OCI-LY1 (cell line): ENCODE measurements around the gene CNTN1.

ENCODE experiments used
- H2AFZ ChIP-seq: fragments of 200-600 bp; sonication (generic), shearing (Covaris generic); 2 replicates; pipeline ENCODE4 v1.6.0; 2014; ENCODE audit warnings: antibody characterized with exemption, mild to moderate bottlenecking, low read length
- H3F3A ChIP-seq: fragments of 200-600 bp; sonication (generic), shearing (Covaris generic); 2 replicates; pipeline ENCODE4 v1.6.0; 2014; ENCODE audit warnings: mild to moderate bottlenecking, antibody characterized with exemption, low read length, moderate library complexity; ENCODE audit not compliant: insufficient read depth
- H3K27ac ChIP-seq: fragments of 200-600 bp; sonication (generic); 2 replicates; pipeline ENCODE4 v1.5.1; 2014; ENCODE audit warnings: low read length, mixed run types, mild to moderate bottlenecking, low read depth; ENCODE audit not compliant: poor library complexity, severe bottlenecking
- H3K27me3 ChIP-seq: fragments of 200-600 bp; sonication (generic); 2 replicates; pipeline ENCODE4 v1.6.0; 2014; ENCODE audit warnings: antibody characterized with exemption, mild to moderate bottlenecking, low read length, moderate library complexity; ENCODE audit not compliant: insufficient read depth
- H3K36me3 ChIP-seq: fragments of 200-600 bp; sonication (generic); 2 replicates; pipeline ENCODE4 v1.6.1; 2014; ENCODE audit warnings: mild to moderate bottlenecking, antibody characterized with exemption, low read length, moderate library complexity, mixed read lengths; ENCODE audit not compliant: insufficient read depth
- H3K4me1 ChIP-seq: fragments of 200-600 bp; sonication (generic); 2 replicates; pipeline ENCODE4 v1.5.1; 2014; ENCODE audit warnings: mild to moderate bottlenecking, low read length, moderate library complexity; ENCODE audit not compliant: insufficient read depth, severe bottlenecking
- H3K4me2 ChIP-seq: fragments of 200-600 bp; sonication (generic), shearing (Covaris generic); 2 replicates; pipeline ENCODE4 v1.6.1; 2014; ENCODE audit warnings: low read length
- H3K4me3 ChIP-seq: fragments of 200-600 bp; sonication (generic); 2 replicates; pipeline ENCODE4 v1.5.1; 2014; ENCODE audit warnings: low read length, low read depth, mild to moderate bottlenecking, mixed read lengths; ENCODE audit not compliant: poor library complexity, severe bottlenecking
- H3K79me2 ChIP-seq: fragments of 200-600 bp; shearing (Covaris generic); 2 replicates; pipeline ENCODE4 v1.6.1; 2016; ENCODE audit warnings: mixed run types, low read length, mixed read lengths; ENCODE audit not compliant: insufficient read depth
- H3K9ac ChIP-seq: fragments of 200-600 bp; sonication (generic), shearing (Covaris generic); 2 replicates; pipeline ENCODE4 v1.6.1; 2014; ENCODE audit warnings: mild to moderate bottlenecking, low read length, mixed read lengths
- H3K9me2 ChIP-seq: fragments of 200-600 bp; sonication (generic), shearing (Covaris generic); 2 replicates; pipeline ENCODE4 v1.6.1; 2014; ENCODE audit warnings: low read depth, mild to moderate bottlenecking, low read length, mixed read lengths
- H3K9me3 ChIP-seq: fragments of 200-600 bp; shearing (Covaris generic); 2 replicates; pipeline ENCODE4 v1.6.1; 2014; ENCODE audit warnings: low read length, mixed read lengths
- H4K20me1 ChIP-seq: fragments of 200-600 bp; sonication (generic), shearing (Covaris generic); 2 replicates; pipeline ENCODE4 v1.6.0; 2016; ENCODE audit warnings: mild to moderate bottlenecking, low read length; ENCODE audit not compliant: insufficient read depth
- CTCF ChIP-seq: fragments of 200-600 bp; sonication (generic), shearing (Covaris generic); IDR thresholded peaks from 2 replicates; pipeline ENCODE4 v1.5.1; 2017; ENCODE audit warnings: mild to moderate bottlenecking, antibody characterized with exemption, low read length, moderate library complexity, mixed read lengths
- EZH2 ChIP-seq: fragments of 200-600 bp; sonication (generic), shearing (Covaris generic); IDR thresholded peaks from 2 replicates; pipeline ENCODE4 v1.8.0; 2017; ENCODE audit warnings: borderline replicate concordance, mixed run types, mild to moderate bottlenecking, antibody characterized with exemption, low read length, moderate library complexity, mixed read lengths

The CNTN1 gene

GRCh38 chr12:41055875-41056577, 363.8 kb downstream of the CNTN1 start:
- Histone ChIP-seq H3F3A (no peaks in the 10 kb centered on the region), H2AFZ (no peak overlapping the region), H3K4me3 (no peak overlapping the region), H4K20me1 (no peaks in the 10 kb centered on the region), H3K4me1 (no peaks in the 10 kb centered on the region), H3K36me3 (no peaks in the 10 kb centered on the region), H3K9me2 (no peaks in the 10 kb centered on the region), H3K27me3 (no peaks in the 10 kb centered on the region), H3K4me2 (no peak overlapping the region), H3K9me3 (no peaks in the 10 kb centered on the region), H3K9ac (no peak overlapping the region), H3K27ac (no peak overlapping the region), H3K79me2 (no peaks in the 10 kb centered on the region)
- TF ChIP-seq CTCF, result no peak
- no peak for TF ChIP-seq EZH2

- Histone ChIP-seq H3K27ac (no peak overlapping the region), H3K27me3 (no peaks in the 10 kb centered on the region), H3K36me3 (no peaks in the 10 kb centered on the region), H3K9ac (no peak overlapping the region), H3K9me3 (no peaks in the 10 kb centered on the region), H3K4me2 (no peak overlapping the region), H3K4me3 (no peak overlapping the region), H4K20me1 (no peaks in the 10 kb centered on the region), H3K4me1 (no peaks in the 10 kb centered on the region), H3K9me2 (no peaks in the 10 kb centered on the region), H3F3A (no peaks in the 10 kb centered on the region), H3K79me2 (no peaks in the 10 kb centered on the region), H2AFZ (no peak overlapping the region)
- TF ChIP-seq EZH2, result no peak
- no peak for TF ChIP-seq CTCF
Observed at GRCh38 chr12:41058266-41058665, 366.0 kb downstream of the CNTN1 start.

GRCh38 chr12:41061192-41061591, 369.0 kb downstream of the CNTN1 start:
- Histone ChIP-seq H4K20me1 (no peaks in the 10 kb centered on the region), H3K79me2 (no peaks in the 10 kb centered on the region), H3K27me3 (no peaks in the 10 kb centered on the region), H3K4me2 (no peak overlapping the region), H3K36me3 (no peaks in the 10 kb centered on the region), H3K4me1 (no peaks in the 10 kb centered on the region), H3F3A (no peaks in the 10 kb centered on the region), H2AFZ (no peak overlapping the region), H3K9me3 (no peaks in the 10 kb centered on the region), H3K4me3 (no peak overlapping the region), H3K27ac (no peak overlapping the region), H3K9me2 (no peaks in the 10 kb centered on the region), H3K9ac (no peak overlapping the region)
- TF ChIP-seq CTCF (no peak), EZH2 (no peak)
